DOHH2 (cell line): ENCODE results near the gene BRINP2.

Experiments
- H3F3A ChIP-seq: fragments of 200-600 bp; sonication (generic), shearing (Covaris generic); 2 replicates; pipeline ENCODE4 v1.6.0; 2016; ENCODE audit warnings: antibody characterized with exemption, mild to moderate bottlenecking; ENCODE audit not compliant: control insufficient read depth, insufficient read depth
- H3K27ac ChIP-seq: fragments of 200-600 bp; sonication (generic); 2 replicates; pipeline ENCODE4 v1.5.1; 2014; ENCODE audit warnings: low read depth, mild to moderate bottlenecking, low read length, moderate library complexity
- H3K27me3 ChIP-seq: fragments of 200-600 bp; sonication (generic); 2 replicates; pipeline ENCODE4 v1.6.1; 2014; ENCODE audit warnings: mild to moderate bottlenecking, low read length, mixed read lengths; ENCODE audit not compliant: control insufficient read depth
- H3K36me3 ChIP-seq: fragments of 200-600 bp; sonication (generic); 2 replicates; pipeline ENCODE4 v1.6.1; 2014; ENCODE audit warnings: mild to moderate bottlenecking, low read length, moderate library complexity, mixed read lengths; ENCODE audit not compliant: control insufficient read depth
- H3K4me1 ChIP-seq: fragments of 200-600 bp; sonication (generic); 2 replicates; pipeline ENCODE4 v1.6.1; 2014; ENCODE audit warnings: mild to moderate bottlenecking, low read length, mixed read lengths; ENCODE audit not compliant: control insufficient read depth
- H3K4me2 ChIP-seq: fragments of 200-600 bp; sonication (generic); 2 replicates; pipeline ENCODE4 v1.6.0; 2014; ENCODE audit warnings: mild to moderate bottlenecking, low read length, moderate library complexity
- H3K4me3 ChIP-seq: fragments of 200-600 bp; sonication (generic); 2 replicates; pipeline ENCODE4 v1.5.1; 2014; ENCODE audit warnings: mild to moderate bottlenecking, low read length, mixed read lengths
- H3K79me2 ChIP-seq: fragments of 200-600 bp; sonication (generic); 2 replicates; pipeline ENCODE4 v1.6.1; 2014; ENCODE audit warnings: mild to moderate bottlenecking, low read length, mixed read lengths; ENCODE audit not compliant: control insufficient read depth
- H3K9me2 ChIP-seq: fragments of 200-600 bp; sonication (generic); replicated peaks from 2 replicates; pipeline ENCODE4 v1.6.1; 2014; ENCODE audit warnings: mild to moderate bottlenecking, low read length, mixed read lengths; ENCODE audit not compliant: control insufficient read depth
- H3K9me3 ChIP-seq: fragments of 200-600 bp; sonication (generic); 2 replicates; pipeline ENCODE4 v1.6.1; 2014; ENCODE audit warnings: antibody characterized with exemption, low read length, mixed read lengths; ENCODE audit not compliant: control insufficient read depth, insufficient read depth
- H4K20me1 ChIP-seq: fragments of 200-600 bp; sonication (generic); 2 replicates; pipeline ENCODE4 v1.6.0; 2014; ENCODE audit warnings: low read depth, mild to moderate bottlenecking, antibody characterized with exemption, low read length, moderate library complexity; ENCODE audit not compliant: control insufficient read depth, insufficient read depth
- CTCF ChIP-seq: fragments of 200-600 bp; sonication (generic); IDR thresholded peaks from one replicate; pipeline ENCODE4 v1.5.1; 2014; ENCODE audit warnings: antibody characterized with exemption, mild to moderate bottlenecking, low read depth, low read length; ENCODE audit not compliant: poor library complexity, severe bottlenecking
- EZH2phosphoT487 ChIP-seq: fragments of 200-600 bp; sonication (generic); IDR thresholded peaks from 2 replicates; pipeline ENCODE4 v1.6.1; 2017; ENCODE audit warnings: borderline replicate concordance, mild to moderate bottlenecking, antibody characterized with exemption, low read length, moderate library complexity, mixed read lengths

Gene BRINP2

GRCh38 chr1:177172866-177173265 lies 2.1 kb downstream of the BRINP2 start:
- Histone ChIP-seq H3K27ac (no peak overlapping the region), H3F3A (no peaks in the 10 kb centered on the region), H3K36me3 (no peaks in the 10 kb centered on the region), H3K4me2 (no peak overlapping the region), H3K4me3 (no peak overlapping the region), H3K4me1 (no peaks in the 10 kb centered on the region), H3K27me3 (peaks cover 6% of the 10 kb centered on the region; the same call in 1 of the 2 replicates), H3K9me3 (peaks cover 3% of the 10 kb centered on the region; the same call in 1 of the 2 replicates), H3K79me2 (no peaks in the 10 kb centered on the region), H4K20me1 (no peaks in the 10 kb centered on the region), H3K9me2 (no peaks in the 10 kb centered on the region)
- TF ChIP-seq EZH2phosphoT487 = no peak
- no peak for TF ChIP-seq CTCF

GRCh38 chr1:177173976-177174375 lies 3.2 kb downstream of the BRINP2 start:
- peaks cover 6% of the 10 kb centered on the region; the same call in 1 of the 2 replicates for H3K27me3 ChIP-seq
- no peaks in the 10 kb centered on the region for H3K36me3 ChIP-seq
- H3F3A ChIP-seq = no peaks in the 10 kb centered on the region
- H4K20me1 ChIP-seq = no peaks in the 10 kb centered on the region
- no peaks in the 10 kb centered on the region for H3K9me2 ChIP-seq
- no peak overlapping the region for H3K27ac ChIP-seq
- H3K4me2 ChIP-seq = no peak overlapping the region
- H3K4me1 ChIP-seq = no peaks in the 10 kb centered on the region
- H3K9me3 ChIP-seq = peaks cover 3% of the 10 kb centered on the region; the same call in 1 of the 2 replicates
- no peaks in the 10 kb centered on the region for H3K79me2 ChIP-seq
- no peak for TF ChIP-seq EZH2phosphoT487
- TF ChIP-seq CTCF = no peak
- H3K4me3 ChIP-seq = no peak overlapping the region

GRCh38 chr1:177174921-177175634 lies 4.3 kb downstream of the BRINP2 start:
- TF ChIP-seq EZH2phosphoT487 (no peak), CTCF (no peak)
- no peak overlapping the region for H3K4me3 ChIP-seq
- H3K27me3 ChIP-seq = peaks cover 6% of the 10 kb centered on the region; the same call in 1 of the 2 replicates
- peaks cover 3% of the 10 kb centered on the region; the same call in 1 of the 2 replicates for H3K9me3 ChIP-seq
- no peaks in the 10 kb centered on the region for H3K79me2 ChIP-seq
- H3K9me2 ChIP-seq = no peaks in the 10 kb centered on the region
- no peaks in the 10 kb centered on the region for H4K20me1 ChIP-seq
- H3K4me1 ChIP-seq = no peaks in the 10 kb centered on the region
- H3K4me2 ChIP-seq = no peak overlapping the region
- H3K36me3 ChIP-seq = no peaks in the 10 kb centered on the region
- no peaks in the 10 kb centered on the region for H3F3A ChIP-seq
- no peak overlapping the region for H3K27ac ChIP-seq
